HG03196 (cell line): ENCODE data around the gene OR8B3.
"Not testable (repeated sequence)": the region's sequence is repeated elsewhere in the genome, so short reads cannot be mapped to it uniquely, and the experiment has no call there.

Source experiments
- ATAC-seq: cut with Tn5 transposase; IDR thresholded peaks from one replicate; pipeline ENCODE4 v1.9.1; 2021; ENCODE audit not compliant: unreplicated experiment

OR8B3 gene

GRCh38 chr11:124398924-124399323 lies at the start of gene OR8B3:
Gene OR8B3 (minus strand): TSS chr11:124399024. CDS start chr11:124397351, 1,673 bp downstream.
- no peak for ATAC-seq

DNA sequence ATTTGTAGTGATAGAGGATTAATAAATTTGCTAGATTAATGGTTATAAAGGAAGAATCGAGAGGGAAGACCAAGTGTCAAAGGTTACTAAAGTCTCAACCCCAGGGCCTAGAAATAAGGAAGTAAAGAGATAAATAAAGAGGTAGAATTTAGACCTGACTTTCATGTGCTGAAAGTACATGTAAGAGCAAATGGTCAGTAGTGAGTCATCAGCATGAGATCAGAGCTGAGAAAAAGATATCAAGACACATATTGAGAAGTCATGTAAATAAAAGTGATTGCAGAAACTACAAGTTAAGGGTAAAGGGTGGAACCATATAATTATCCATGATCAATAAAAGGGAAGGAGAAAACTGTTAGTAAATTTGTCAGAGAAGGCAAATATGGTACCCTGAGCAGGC lies 48.1 kb upstream of the OR8B3 start:
- ATAC-seq = no peak

DNA sequence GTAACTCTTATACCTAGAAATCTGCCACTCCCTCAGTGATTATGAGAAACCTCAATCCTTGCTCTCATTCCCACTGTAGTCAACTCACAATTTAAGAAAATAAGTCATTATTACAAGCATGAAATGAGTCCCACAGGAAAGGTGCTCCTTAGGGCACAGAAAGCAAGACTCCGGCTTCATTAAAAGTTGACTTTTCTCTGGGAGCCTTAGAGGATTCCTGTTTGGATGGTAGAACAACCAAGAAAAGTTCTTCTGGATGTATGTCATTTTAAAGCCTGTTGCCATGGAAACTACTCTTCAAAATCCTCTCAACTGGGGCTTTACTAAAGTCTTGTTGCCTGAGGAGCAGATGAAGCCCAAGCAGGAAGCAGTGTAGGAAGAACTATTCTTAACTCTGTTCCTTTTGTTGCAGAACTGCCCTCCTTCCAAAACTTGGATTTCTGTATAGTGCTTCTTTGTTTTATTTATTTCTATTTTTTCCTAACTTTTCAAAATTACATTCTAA lies 46.9 kb upstream of the OR8B3 start, which contains the start of gene OR8B8:
Gene OR8B8, minus strand, starts transcription at position 51 of the 505 bp plus-strand sequence. CDS start 4,611 bp downstream, outside the sequence.
- no peak for ATAC-seq

GRCh38 chr11:124442847-124443246 lies 44.0 kb upstream of the OR8B3 start:
- ATAC-seq = no peak

GRCh38 chr11:124442442-124442841 lies 43.6 kb upstream of the OR8B3 start:
- no peak for ATAC-seq

DNA sequence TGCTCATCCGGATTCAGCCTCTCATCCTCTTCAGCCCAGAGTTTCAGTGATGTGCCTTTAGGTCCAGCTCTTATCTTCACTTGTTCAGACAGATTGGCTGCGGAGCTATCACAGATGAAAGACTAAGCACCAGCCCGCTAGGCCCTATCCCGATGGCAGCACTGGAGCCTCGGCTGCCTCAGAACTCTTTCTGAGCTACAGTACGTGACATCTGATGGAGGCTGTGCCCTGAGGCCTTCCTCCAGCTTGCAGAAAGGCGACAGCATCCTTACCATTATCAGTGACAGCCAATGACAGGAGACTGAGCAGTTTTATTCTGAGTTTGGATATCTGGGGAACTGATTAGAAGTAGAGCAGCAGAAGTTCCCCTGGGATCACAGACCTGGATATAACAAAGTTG lies 42.7 kb upstream of the OR8B3 start:
- no peak for ATAC-seq

DNA sequence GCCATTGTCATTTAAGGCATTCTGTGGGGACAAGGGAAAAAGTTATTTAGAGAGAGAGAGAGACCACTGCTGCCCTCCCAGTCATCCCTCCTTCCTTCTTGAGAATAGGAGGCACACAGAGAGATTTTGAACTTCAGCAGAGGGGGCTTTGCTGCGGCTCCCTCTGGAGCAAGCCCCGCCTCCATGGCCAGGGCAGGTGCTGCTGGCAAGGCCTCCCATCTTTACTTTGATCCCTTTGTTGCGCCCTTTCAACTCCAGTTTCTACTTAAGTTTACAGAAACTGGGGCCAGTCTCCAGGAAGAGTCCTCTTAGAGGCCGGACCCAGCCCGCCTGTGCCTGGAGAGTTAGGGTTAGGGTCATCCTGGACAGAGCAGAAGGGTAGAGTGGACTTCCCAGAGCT lies 42.3 kb upstream of the OR8B3 start:
- no peak for ATAC-seq

GRCh38 chr11:124440608-124441007 lies 41.8 kb upstream of the OR8B3 start:
- no peak for ATAC-seq

DNA sequence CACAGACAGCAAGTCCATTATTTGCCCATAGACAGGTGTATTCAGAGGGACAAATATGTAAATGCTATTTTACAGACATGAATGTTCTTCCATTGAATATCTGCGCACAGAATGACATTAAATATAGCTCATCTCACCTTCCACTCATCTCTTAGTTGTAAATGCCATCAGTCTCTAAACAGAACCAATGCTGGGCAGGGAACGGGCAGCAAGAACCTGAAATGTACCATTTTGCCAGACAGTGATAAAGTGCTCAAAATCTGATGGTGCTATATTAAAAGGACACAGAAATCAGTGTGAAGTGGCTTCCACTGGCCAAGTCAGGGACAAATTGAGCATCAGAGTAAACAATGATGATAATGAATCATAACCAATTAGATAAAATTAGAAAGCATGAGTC lies 35.9 kb upstream of the OR8B3 start:
- no peak for ATAC-seq

- no peak for ATAC-seq
Measured at GRCh38 chr11:124429599-124429998, 30.8 kb upstream of the OR8B3 start.

DNA sequence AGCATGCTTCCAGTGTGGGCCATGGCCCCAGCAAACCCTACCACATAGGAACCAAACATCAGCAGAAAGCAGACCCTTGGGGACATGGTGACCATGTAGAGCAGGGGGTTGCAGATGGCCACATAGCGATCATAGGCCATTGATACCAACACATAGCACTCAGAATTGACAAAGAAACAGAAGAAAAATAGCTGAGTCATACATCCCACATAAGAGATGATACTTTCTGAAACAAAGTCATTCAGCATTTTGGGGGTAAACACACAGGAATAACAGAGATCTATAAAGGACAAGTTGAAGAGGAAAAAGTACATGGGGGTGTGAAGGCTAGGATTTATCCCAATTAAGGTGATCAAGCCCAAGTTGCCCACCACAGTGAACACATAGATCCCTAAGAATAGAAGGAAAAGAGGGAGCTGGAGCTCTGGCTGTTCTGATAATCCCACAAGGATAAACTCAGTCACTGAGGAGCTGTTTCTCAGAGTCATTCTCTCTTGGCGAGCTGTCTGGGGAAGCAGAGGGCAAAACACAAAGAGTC lies 25.6 kb upstream of the OR8B3 start, which contains the start of gene OR8B4:
Gene OR8B4, minus strand, starts transcription at position 488 of the 538 bp plus-strand sequence. Its CDS starts 0 bp downstream, at position 488.
- ATAC-seq = no peak

DNA sequence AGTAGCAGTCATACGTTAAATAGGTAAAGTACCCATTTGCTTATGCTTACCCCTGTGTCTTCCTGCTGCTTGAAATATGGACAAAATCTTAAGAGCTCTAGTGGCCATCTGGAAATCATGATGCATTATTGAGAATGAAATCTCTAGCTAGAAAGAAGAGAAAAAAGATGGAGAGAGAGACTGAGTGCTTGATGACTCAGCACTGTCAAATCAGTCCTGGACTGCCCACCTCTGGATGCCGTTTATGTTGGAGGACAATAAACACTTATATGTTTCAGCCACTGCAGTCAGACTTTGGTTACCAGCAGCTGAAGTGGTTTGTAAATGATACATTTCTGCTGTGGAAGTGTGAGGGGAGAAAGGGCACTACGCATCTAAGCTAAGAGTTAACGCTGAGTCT lies 22.2 kb upstream of the OR8B3 start:
- ATAC-seq = no peak

DNA sequence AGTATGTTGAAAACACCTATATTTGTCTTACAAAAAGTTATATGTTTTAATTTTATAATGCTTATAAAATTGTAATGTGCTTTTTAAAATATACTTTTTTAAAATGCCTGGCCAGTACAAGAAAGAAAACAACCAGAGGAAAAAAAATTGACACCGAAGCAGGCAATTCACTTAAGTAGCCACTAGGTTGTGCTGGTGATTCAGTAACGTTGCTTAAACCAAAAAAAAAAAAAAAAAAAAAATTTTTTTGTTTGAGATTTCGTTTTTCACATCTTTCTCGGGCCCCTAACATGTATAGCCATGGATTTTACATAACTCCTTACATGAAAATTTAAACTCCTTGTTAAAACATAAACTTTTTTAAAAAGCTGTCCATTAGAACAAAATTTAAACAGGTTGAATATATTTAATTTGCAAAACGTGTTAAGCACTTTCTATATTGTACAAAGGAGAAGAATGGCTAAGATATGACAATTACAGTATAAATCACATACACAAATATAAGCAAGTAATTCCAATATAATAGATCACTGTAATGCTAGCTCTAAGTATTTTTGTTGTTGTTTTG lies 16.6 kb upstream of the OR8B3 start:
- ATAC-seq = no peak

- ATAC-seq = no peak
Measured at GRCh38 chr11:124409906-124410305, 11.1 kb upstream of the OR8B3 start.

DNA sequence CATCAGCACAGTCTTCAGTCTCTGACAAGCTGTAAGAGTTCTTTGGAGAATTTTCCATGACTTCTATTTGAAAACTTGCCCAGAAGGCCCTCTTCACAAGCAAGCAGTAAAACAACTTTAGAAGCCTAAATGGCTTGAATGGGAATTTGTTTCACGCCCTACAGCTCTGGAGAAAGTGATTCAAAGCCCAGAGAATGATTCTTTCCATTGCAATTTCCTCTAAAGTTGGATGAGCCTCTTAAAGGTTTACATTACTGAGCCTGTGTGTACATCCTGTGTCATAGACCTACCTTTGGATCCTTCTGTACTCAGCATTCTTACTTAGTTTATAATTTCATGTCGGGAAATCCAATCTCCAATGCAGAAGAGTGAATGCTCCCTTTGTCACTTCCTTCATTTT lies 6.8 kb upstream of the OR8B3 start:
- no peak for ATAC-seq

- not testable (repeated sequence) for ATAC-seq
Measured at GRCh38 chr11:124403186-124403585, 4.4 kb upstream of the OR8B3 start.

- peak; percentile 81 for ATAC-seq
Measured at GRCh38 chr11:124402326-124402922, 3.6 kb upstream of the OR8B3 start.

- ATAC-seq = not testable (repeated sequence)
Measured at GRCh38 chr11:124396847-124397246, 2.0 kb downstream of the OR8B3 start.

DNA sequence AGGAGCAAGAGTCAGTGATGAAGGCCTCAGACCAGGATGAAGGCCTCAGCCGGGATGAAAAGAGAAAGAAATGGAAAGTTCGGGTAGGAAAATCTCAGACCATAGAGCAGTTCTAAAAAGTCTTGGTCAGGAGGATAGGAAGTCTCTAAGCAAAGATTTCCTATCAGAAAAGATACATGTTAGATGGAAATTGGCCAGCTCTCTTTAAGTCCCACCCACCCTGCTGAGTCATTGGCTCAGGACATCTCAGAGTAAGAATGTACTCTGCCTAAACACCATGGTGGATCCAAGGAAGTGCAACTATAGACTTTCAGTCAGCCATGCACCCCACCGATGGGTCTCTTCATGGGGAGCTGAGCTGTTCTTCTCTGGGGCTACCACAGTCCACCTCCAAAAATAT lies 4.4 kb downstream of the OR8B3 start:
- no peak for ATAC-seq

- ATAC-seq = no peak
Measured at GRCh38 chr11:124384399-124384798, 14.4 kb downstream of the OR8B3 start, which contains the start of gene OR8B2. Gene OR8B2 (minus strand): TSS chr11:124384499. CDS start chr11:124383343, 1,156 bp downstream.

DNA sequence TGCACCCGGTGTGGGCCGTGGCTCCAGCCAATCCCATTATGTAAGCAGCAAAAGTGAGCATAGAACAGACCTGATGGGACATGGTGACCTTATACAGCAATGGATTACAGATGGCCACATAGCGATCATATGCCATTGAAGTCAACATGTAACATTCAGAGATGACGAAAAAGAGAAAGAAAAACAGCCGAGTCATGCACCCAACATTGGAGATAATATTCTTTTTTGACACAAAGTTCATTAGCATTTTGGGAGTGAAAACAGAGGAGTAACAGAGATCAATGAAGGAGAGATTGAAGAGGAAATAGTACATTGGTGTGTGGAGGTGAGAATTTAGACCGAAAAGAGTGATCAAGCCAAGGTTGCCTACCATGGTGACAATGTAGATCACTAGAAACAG lies 16.0 kb downstream of the OR8B3 start:
- not testable (repeated sequence) for ATAC-seq

- ATAC-seq = no peak
Measured at GRCh38 chr11:124380585-124380984, 18.2 kb downstream of the OR8B3 start.
